ENCODE results near the gene TNK2.
"Not testable (repeated sequence)": the region's sequence is repeated elsewhere in the genome, so short reads cannot be mapped to it uniquely, and the experiment has no call there.

The TNK2 gene

DNA sequence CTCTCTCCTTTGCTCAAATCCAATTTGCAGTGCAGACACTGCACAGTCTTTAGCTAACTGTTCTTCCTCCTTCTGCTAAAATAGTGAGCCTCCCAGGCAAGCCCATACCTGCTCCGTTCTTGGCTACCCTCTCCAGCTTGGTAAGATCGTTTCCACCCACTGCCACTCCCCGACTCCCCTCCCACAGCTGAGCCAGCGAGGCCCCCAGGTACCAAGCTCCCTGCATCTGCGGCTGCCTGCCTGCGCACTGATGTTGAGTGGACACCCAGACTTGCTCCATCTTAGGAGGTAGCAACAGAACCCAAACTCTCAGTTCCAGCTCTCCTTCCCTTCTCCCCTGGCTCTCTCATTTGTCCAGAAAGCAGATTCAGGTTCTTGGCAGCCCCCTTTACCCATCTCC lies 7.9 kb upstream of the TNK2 start:
- no peak for DNase-seq

GRCh38 chr3:195914648-195915473 lies 6.5 kb upstream of the TNK2 start:
- no peak for DNase-seq

DNA sequence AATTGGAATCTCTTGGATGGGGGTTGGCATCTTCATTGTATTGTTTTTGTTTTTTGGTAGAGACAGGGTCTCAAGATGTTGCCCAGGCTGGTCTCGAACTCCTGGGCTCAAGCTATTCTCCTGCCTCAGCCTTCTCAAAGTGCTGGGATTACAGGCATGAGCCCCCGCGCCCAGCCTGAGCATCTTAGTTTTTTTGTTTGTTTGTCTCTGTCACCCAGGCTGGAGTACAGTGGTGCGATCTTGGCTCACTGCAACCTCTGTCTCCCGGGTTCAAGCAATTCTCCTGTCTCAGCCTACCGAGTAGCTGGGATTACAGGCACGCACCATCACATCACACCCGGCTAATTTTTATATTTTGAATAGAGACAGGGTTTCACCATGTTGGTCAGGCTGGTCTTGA lies 5.8 kb upstream of the TNK2 start:
- DNase-seq, result not testable (repeated sequence)

DNA sequence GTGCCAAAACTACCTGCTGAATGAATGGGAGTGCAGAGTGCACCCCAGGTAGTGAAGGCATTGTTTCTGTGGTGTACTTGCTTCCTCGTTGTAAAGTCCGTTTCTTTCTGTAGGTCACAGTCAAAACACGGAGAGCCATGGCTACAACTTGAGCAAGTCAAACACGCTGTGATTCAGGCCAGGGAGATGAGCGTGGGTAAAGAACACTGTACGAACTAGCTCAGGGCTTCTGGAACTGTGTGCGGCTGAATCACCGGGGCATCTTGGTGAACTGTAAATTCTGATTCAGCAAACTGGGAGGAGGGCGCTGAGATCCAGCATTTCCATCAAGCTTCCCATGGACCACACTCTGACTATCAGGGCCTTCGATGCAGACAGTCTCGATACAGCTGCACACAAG lies 5.0 kb upstream of the TNK2 start:
- DNase-seq, result no peak

- DNase-seq, result no peak
Observed at GRCh38 chr3:195911946-195912270, 3.6 kb upstream of the TNK2 start.

- no peak for DNase-seq
Observed at GRCh38 chr3:195911041-195911945, 2.9 kb upstream of the TNK2 start.

DNA sequence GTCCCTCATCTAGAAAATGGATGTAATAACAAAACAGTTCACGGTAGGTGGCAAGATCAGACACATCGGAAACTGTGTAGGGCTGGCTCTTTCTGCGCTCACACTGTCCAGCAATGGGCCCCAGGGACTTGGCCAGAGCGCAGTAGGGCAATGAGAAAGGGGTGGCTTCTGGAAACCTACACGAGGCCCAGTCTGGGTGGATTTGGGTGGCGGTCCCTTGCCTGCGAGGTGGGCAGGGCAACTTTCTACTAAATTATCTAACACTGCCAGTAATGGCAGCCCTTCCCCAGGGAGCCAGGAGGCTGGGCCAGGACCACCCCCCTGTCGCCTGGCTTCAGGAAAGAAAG lies 2.1 kb upstream of the TNK2 start:
- DNase-seq, result no peak

- DNase-seq, result peak; percentile 82 to 88 (median 84)
Observed at GRCh38 chr3:195909644-195910498, 1.5 kb upstream of the TNK2 start.

DNA sequence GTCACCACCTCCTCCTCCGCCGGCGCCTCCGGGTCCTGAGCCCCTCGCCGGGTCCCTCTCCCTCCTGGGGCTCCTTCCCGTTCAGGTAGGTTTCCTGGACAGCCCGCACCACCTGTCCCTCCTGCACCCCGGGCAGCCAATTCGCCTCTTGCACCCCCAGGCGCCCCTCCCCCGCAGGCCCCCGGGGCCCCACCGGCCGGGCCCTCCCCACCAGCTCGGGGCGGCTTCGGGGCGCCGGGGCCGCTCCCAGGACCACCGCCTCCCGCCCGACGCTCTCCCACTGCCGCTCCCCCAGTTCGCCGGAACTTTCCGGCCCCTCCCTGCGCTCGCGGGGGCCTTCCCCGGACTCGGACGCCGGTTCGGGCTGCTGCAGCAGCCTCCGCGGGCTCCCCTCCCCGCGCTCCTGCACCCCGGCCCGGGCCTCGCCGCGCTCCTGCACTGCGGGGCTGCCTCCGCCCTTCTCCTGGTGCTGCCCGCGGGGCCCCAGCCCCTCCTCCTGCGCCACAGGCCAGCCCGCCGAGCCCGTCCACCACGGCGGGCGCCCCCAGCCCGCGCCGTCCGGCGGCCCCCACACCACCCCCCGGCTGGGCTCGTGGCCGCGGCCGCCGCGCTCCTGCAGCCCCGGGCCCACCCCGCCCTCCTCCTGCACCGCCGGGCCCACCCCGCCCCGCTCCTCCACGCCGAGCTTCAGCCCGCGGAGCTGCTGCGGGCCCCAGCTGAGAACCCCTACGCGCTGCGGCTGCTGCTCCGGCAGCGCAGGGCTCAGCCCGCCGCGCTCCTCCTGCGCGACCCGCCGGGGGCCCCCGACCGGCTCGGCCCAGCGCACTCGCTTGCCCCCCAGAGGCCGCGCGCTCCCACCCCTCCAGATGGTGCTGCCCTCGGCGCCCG lies 587 bp upstream of the TNK2 start:
- peak in 2 of 3 experiments; percentile 53 to 67 for DNase-seq

- no peak for DNase-seq
Observed at GRCh38 chr3:195907684-195907933, 742 bp downstream of the TNK2 start.

DNA sequence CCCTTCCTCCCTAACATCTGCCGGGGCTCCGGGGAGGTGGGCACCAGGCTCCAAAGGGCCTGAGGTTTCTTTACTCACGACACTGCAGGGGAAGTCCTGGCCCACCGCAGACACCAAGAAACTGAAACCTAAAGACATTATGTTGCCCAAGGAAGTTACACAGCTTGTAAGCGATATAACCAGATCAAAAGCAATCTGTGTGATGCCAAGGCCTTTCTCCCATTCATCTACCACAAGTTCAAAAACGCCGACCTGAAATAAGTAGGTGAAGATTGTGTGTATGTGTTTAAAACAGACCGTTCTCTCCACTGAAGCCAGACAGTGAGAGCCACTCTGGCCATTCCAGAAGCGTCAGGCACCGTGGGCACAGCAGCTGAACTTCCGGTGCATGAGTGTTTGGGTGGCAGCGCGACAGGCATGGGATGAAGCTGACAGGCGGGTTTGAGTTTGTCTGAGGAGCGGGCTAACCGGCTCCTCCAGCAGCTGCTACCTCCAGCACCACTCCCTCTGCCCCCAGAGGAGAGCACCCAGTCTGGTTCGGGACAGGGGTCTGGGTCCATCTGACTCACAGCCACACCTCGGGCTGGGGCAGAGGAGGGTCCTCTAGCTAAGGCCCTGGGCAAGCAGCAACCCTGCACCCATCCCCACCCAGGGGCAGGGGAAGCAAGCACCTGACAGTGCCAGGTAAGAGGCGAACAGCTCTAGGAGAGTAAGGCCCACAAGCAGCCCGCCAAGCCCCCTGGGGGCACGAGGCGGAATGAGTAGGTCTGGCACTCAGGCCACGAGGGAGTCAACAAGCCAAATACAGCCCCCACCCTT lies 1.3 kb downstream of the TNK2 start:
- peak; percentile 37 to 69 (median 60) for DNase-seq

- DNase-seq, result peak in 1 of 3 experiments; percentile 34
Observed at GRCh38 chr3:195905970-195906864, 2.1 kb downstream of the TNK2 start.

GRCh38 chr3:195904368-195904767 lies 4.0 kb downstream of the TNK2 start:
- DNase-seq, result no peak

DNA sequence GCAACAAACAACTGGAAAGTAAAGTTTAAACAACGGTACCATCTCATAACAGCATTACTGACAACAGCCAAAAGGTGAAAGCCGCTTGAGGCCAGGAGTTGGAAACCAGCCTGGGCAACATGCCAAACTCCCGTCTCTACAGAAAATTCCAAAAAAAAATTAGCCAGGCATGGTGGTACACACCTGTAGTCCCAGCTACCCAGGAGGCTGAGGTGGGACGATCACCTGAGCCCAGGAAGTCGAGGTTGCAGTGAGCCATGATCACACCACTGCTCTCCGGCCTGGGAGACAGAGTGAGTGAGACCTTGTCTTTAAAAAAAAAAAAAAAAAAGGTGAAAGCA lies 4.4 kb downstream of the TNK2 start:
- no peak for DNase-seq

- DNase-seq, result not testable (repeated sequence)
Observed at GRCh38 chr3:195902634-195903033, 5.7 kb downstream of the TNK2 start.

GRCh38 chr3:195901836-195902585 lies 6.3 kb downstream of the TNK2 start:
- not testable (repeated sequence) for DNase-seq

DNA sequence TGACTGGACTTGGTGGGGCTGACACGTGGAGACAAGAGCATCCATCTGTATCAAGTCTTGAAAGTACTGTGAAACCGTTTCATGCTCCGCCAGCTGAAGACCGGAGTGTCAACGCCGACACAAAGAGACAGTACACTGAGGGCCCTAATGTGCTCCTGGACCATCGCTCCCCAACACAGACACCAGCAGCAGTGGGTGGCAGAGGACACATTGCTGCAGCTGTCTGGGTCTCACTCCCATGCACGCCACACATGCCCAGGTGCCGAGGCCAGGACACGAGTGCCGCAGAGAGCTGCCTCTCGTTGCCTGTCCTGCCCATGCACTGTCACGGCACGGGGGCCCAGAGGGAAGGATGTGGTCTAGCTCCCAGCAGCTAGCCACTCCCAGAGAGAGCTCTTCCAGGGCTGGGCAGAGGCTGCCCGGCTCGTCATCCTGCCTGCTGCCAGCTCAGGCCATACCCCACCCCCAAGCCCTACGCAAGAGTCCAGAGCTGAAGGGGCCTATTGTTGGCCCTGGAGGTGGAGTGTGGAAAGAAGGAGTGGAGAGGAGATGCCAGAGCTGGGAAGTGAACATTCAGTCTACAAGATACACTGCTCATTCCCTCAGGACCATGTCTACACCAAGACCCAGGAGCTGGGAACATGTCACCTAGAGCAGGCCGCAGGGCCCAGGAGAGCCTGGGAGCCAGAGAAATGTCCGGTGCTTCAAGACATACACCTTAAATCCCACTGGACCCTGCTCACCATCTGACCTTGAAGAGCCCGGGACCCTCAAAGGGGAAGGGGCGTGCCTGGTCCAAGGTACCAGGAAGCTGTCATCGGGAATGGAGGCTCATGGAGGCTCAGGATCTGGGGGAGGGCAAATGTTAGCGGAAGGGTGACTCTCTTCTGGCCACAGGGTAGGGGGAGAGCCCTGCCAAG lies 7.7 kb downstream of the TNK2 start:
- no peak for DNase-seq

DNA sequence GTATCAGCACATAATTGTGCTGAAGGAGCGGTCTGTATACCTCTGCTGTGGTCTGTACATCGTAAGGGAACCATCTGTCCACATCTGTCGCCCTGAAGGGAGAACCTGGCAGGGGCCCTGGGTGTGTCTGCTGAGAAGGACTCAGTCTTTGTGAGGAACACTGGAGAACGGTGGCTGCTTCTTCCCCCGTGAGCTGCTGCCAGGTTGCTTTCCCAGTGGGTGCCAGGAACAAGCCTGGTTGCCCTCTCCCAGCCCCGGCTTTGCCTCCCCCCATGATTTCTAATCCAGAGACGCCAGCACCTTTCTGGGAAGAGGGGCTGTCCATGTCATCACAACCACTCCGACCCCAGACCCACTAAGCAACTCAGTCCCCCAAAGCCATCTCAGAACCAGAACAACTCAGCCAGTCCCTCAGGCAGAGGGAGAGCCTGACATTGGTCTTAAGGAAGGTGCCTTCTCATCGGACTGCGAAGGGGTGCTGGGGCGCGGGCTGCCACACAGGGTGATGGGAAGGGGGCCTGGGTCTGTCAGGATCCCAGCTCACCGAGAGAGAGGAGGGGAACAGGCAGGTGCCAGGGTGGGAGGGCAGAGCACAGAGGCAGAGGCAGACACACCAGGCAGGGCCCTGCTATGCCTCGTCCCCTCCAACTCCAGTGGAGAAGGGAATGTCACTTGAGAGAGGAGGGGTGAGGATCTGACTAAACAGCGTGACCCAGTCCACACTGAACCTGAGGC lies 8.5 kb downstream of the TNK2 start:
- no peak for DNase-seq
